ENCODE results near the gene ACOXL.

The ACOXL gene

GRCh38 chr2:110998311-110998710, 265.9 kb downstream of the ACOXL start:
- no peak for TF ChIP-seq CTCF (IDR thresholded peaks at IDR 0.05)
- Histone ChIP-seq H3K9me3 (ENCODE audit: control insufficient read depth, low read length) (no peaks in the 10 kb centered on the region), H2AFZ (no peak overlapping the region), H3K4me3 (ENCODE audit: low read depth, low read length) (no peak overlapping the region), H3K27ac (no peak overlapping the region), H3K4me2 (ENCODE audit: low read length) (no peak overlapping the region), H3K79me2 (no peaks in the 10 kb centered on the region), H3K4me1 (no peaks in the 10 kb centered on the region), H3K9ac (no peak overlapping the region), H3K27me3 (ENCODE audit: control insufficient read depth, insufficient read depth, low read length) (no peaks in the 10 kb centered on the region), H3K36me3 (ENCODE audit: control insufficient read depth, insufficient read depth, low read length) (no peaks in the 10 kb centered on the region)

GRCh38 chr2:110999626-111000025, 267.3 kb downstream of the ACOXL start:
- H3K36me3 ChIP-seq (ENCODE audit: control insufficient read depth, insufficient read depth, low read length), result no peaks in the 10 kb centered on the region
- H2AFZ ChIP-seq, result no peak overlapping the region
- H3K9ac ChIP-seq, result no peak overlapping the region
- no peak overlapping the region for H3K4me2 ChIP-seq (ENCODE audit: low read length)
- H3K4me3 ChIP-seq (ENCODE audit: low read depth, low read length), result no peak overlapping the region
- no peak overlapping the region for H3K27ac ChIP-seq
- no peak for TF ChIP-seq CTCF (IDR thresholded peaks at IDR 0.05)
- no peaks in the 10 kb centered on the region for H3K9me3 ChIP-seq (ENCODE audit: control insufficient read depth, low read length)
- no peaks in the 10 kb centered on the region for H3K27me3 ChIP-seq (ENCODE audit: control insufficient read depth, insufficient read depth, low read length)
- H3K79me2 ChIP-seq, result no peaks in the 10 kb centered on the region
- H3K4me1 ChIP-seq, result no peaks in the 10 kb centered on the region

GRCh38 chr2:111005307-111005706, 272.9 kb downstream of the ACOXL start:
- Histone ChIP-seq H3K4me3 (ENCODE audit: low read depth, low read length) (no peak overlapping the region), H3K4me1 (no peaks in the 10 kb centered on the region), H3K27ac (no peak overlapping the region), H2AFZ (no peak overlapping the region), H3K36me3 (ENCODE audit: control insufficient read depth, insufficient read depth, low read length) (no peaks in the 10 kb centered on the region), H3K9me3 (ENCODE audit: control insufficient read depth, low read length) (no peaks in the 10 kb centered on the region), H3K79me2 (no peaks in the 10 kb centered on the region), H3K27me3 (ENCODE audit: control insufficient read depth, insufficient read depth, low read length) (no peaks in the 10 kb centered on the region), H3K4me2 (ENCODE audit: low read length) (no peak overlapping the region), H3K9ac (no peak overlapping the region)
- no peak for TF ChIP-seq CTCF (IDR thresholded peaks at IDR 0.05)

- Histone ChIP-seq H3K79me2 (no peaks in the 10 kb centered on the region), H3K4me3 (ENCODE audit: low read depth, low read length) (no peak overlapping the region), H3K27me3 (ENCODE audit: control insufficient read depth, insufficient read depth, low read length) (no peaks in the 10 kb centered on the region), H3K4me1 (no peaks in the 10 kb centered on the region), H3K9me3 (ENCODE audit: control insufficient read depth, low read length) (no peaks in the 10 kb centered on the region), H3K4me2 (ENCODE audit: low read length) (no peak overlapping the region), H3K36me3 (ENCODE audit: control insufficient read depth, insufficient read depth, low read length) (no peaks in the 10 kb centered on the region), H2AFZ (no peak overlapping the region), H3K27ac (no peak overlapping the region), H3K9ac (no peak overlapping the region)
- no peak for TF ChIP-seq CTCF (IDR thresholded peaks at IDR 0.05)
These were observed 273.4 kb downstream of the ACOXL start for GRCh38 chr2:111005821-111006220.

- H3K27me3 ChIP-seq (ENCODE audit: control insufficient read depth, insufficient read depth, low read length), result no peaks in the 10 kb centered on the region
- H3K9ac ChIP-seq, result no peak overlapping the region
- no peaks in the 10 kb centered on the region for H3K79me2 ChIP-seq
- TF ChIP-seq CTCF (IDR thresholded peaks at IDR 0.05), result no peak
- no peak overlapping the region for H2AFZ ChIP-seq
- no peaks in the 10 kb centered on the region for H3K4me1 ChIP-seq
- no peaks in the 10 kb centered on the region for H3K9me3 ChIP-seq (ENCODE audit: control insufficient read depth, low read length)
- no peak overlapping the region for H3K4me2 ChIP-seq (ENCODE audit: low read length)
- H3K36me3 ChIP-seq (ENCODE audit: control insufficient read depth, insufficient read depth, low read length), result no peaks in the 10 kb centered on the region
- no peak overlapping the region for H3K4me3 ChIP-seq (ENCODE audit: low read depth, low read length)
- H3K27ac ChIP-seq, result no peak overlapping the region
These were observed 275.6 kb downstream of the ACOXL start for GRCh38 chr2:111007757-111008688.
